Measurements from ENCODE around the gene FAAP20. TPM values are rescaled to one million over a fixed set of nuclear protein-coding genes. Genes with fewer than 3 reads are reported as not detected.
"Not testable (repeated sequence)": the region's sequence is repeated elsewhere in the genome, so short reads cannot be mapped to it uniquely, and the experiment has no call there.

The FAAP20 gene
- polyA plus RNA-seq, 2 of the 4 experiments (the other 2 are of a cell fraction) = 5.1 to 26.0 TPM

DNA sequence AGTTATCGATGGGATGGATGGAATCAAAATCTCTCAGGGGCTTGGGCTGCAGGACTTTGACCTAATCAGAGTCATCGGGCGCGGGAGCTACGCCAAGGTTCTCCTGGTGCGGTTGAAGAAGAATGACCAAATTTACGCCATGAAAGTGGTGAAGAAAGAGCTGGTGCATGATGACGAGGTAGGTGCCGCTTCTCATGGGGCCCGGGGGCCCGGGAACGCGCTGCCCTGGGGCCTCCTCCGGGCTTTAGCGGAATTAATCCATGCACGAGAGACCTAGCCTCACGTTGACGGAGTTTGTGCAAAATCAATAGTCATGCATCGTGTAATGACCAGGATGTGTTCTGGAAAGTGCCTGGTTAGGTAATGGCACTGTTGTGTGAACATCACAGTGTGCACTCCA, 43.8 kb downstream of the FAAP20 start (continued):
- TF ChIP-seq SMC3 (IDR thresholded peaks at IDR 0.05) (no peak), POLR2A (IDR thresholded peaks at IDR 0.05; ENCODE audit: low read length) (no peak), HEYL (CRISPR knock-in tag; IDR thresholded peaks at IDR 0.05) (no peak)

DNA sequence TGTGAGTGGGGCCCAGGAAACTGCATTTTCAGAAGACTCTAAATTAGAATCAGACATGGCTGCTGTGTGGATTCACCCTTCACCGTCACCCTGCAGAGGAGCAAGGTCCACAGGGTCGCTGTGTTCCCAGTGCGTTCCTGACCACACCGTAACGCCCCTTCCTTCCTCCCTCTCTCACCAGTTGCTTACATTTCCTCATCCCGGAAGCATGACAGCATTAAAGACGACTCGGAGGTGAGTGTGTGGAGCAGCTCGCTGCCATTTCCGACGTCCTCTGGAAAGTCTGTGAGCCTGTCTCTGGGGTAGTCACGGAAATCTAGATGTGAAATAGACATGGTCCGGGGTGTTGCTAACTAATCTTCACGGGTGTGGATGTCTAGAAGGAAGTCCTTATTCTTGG, 45.9 kb downstream of the FAAP20 start:
- TF ChIP-seq, protein P1, sequence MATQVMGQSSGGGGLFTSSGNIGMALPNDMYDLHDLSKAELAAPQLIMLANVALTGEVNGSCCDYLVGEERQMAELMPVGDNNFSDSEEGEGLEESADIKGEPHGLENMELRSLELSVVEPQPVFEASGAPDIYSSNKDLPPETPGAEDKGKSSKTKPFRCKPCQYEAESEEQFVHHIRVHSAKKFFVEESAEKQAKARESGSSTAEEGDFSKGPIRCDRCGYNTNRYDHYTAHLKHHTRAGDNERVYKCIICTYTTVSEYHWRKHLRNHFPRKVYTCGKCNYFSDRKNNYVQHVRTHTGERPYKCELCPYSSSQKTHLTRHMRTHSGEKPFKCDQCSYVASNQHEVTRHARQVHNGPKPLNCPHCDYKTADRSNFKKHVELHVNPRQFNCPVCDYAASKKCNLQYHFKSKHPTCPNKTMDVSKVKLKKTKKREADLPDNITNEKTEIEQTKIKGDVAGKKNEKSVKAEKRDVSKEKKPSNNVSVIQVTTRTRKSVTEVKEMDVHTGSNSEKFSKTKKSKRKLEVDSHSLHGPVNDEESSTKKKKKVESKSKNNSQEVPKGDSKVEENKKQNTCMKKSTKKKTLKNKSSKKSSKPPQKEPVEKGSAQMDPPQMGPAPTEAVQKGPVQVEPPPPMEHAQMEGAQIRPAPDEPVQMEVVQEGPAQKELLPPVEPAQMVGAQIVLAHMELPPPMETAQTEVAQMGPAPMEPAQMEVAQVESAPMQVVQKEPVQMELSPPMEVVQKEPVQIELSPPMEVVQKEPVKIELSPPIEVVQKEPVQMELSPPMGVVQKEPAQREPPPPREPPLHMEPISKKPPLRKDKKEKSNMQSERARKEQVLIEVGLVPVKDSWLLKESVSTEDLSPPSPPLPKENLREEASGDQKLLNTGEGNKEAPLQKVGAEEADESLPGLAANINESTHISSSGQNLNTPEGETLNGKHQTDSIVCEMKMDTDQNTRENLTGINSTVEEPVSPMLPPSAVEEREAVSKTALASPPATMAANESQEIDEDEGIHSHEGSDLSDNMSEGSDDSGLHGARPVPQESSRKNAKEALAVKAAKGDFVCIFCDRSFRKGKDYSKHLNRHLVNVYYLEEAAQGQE (IDR thresholded peaks at IDR 0.05) = no peak
- TF ChIP-seq HMGXB4 (CRISPR knock-in tag; IDR thresholded peaks at IDR 0.05; ENCODE audit: borderline replicate concordance) (no peak), ZFP36 (IDR thresholded peaks at IDR 0.05; ENCODE audit: borderline replicate concordance, partially characterized antibody) (no peak), JUN (IDR thresholded peaks at IDR 0.05) (no peak)
- FAIRE-seq = no peak

DNA sequence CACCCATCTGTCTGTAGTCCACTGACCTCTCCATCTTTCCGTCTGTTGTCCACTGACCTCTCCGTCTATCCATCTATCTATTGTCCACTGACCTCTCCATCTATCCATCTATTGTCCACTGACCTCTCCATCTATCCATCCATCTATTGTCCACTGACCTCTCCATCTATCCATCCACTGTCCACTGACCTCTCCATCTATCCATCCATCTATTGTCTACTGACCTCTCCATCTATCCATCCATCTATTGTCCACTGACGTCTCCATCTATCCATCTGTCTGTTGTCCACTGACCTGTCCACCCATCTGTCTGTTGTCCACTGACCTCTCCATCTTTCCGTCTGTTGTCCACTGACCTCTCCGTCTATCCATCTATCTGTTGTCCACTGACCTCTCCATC, 46.7 kb downstream of the FAAP20 start:
- H3K27ac ChIP-seq; DNase-seq (ENCODE audit: low read depth in 1 of 2, low spot score in 1 of 2); POLR2A ChIA-PET; H3K4me3 ChIP-seq; H3K4me2 ChIP-seq; H3K4me1 ChIP-seq; FAIRE-seq; ATAC-seq; H3K9me3 ChIP-seq; CTCF ChIA-PET: not testable (repeated sequence)
- WGBS (ENCODE audit: missing lambda C conversion rate) = 96% methylated on average over 5 of the region's 5 CpGs

More for the DNA sequence above, 45.9 kb downstream of the FAAP20 start:
- DNase-seq (ENCODE audit: low read depth in 1 of 2, low spot score in 1 of 2) = no peak
- no peak overlapping the region for H3K4me2 ChIP-seq
- H3K4me1 ChIP-seq = no peaks in the 10 kb centered on the region
- H3K4me3 ChIP-seq = no peak overlapping the region
- CTCF ChIA-PET = interaction anchor here (0.6 to 4.4 kb wide), 3 partner anchors 9 to 26 kb away, joined by 3 to 21 read pairs (median 3); no protein-coding TSS in a partner anchor
- POLR2A ChIA-PET = no interaction called here
- no peaks in the 10 kb centered on the region for H3K9me3 ChIP-seq
- 89% methylated on average over 14 of the region's 14 CpGs for WGBS (ENCODE audit: missing lambda C conversion rate)
- H3K27ac ChIP-seq = no peak overlapping the region
- no peak for ATAC-seq

- FAIRE-seq (no peak), ATAC-seq (no peak), DNase-seq (ENCODE audit: low read depth in 1 of 2, low spot score in 1 of 2) (no peak)
- CTCF ChIA-PET = no interaction called here
- POLR2A ChIA-PET = no interaction called here
- Histone ChIP-seq H3K4me2 (no peak overlapping the region), H3K9me3 (no peaks in the 10 kb centered on the region), H3K27ac (no peak overlapping the region), H3K4me3 (no peak overlapping the region), H3K4me1 (no peaks in the 10 kb centered on the region)
- WGBS (ENCODE audit: missing lambda C conversion rate) = 92% methylated on average over 11 of the region's 11 CpGs
- no peak for TF ChIP-seq EHMT2 (IDR thresholded peaks at IDR 0.05; ENCODE audit: low read depth)
- no peak for TF ChIP-seq HOXA7 (CRISPR knock-in tag; IDR thresholded peaks at IDR 0.05)
- TF ChIP-seq, protein P1 (IDR thresholded peaks at IDR 0.05) = no peak
- TF ChIP-seq CBX2 (IDR thresholded peaks at IDR 0.05; ENCODE audit: borderline replicate concordance, low read depth) = no peak
- no peak for TF ChIP-seq EP300 (IDR thresholded peaks at IDR 0.05)
- no peak for TF ChIP-seq EHF (CRISPR knock-in tag; IDR thresholded peaks at IDR 0.05)
- TF ChIP-seq ZC3H11A (IDR thresholded peaks at IDR 0.05) = no peak
- TF ChIP-seq FOSB (CRISPR knock-in tag; IDR thresholded peaks at IDR 0.05) = no peak
- no peak for TF ChIP-seq KDM1A (IDR thresholded peaks at IDR 0.05; ENCODE audit: low read depth)
- TF ChIP-seq E2F6 (IDR thresholded peaks at IDR 0.05; ENCODE audit: borderline replicate concordance, low read depth) = no peak
- no peak for TF ChIP-seq MYC (IDR thresholded peaks at IDR 0.05; ENCODE audit: borderline replicate concordance, low read length)
- TF ChIP-seq, protein P2, sequence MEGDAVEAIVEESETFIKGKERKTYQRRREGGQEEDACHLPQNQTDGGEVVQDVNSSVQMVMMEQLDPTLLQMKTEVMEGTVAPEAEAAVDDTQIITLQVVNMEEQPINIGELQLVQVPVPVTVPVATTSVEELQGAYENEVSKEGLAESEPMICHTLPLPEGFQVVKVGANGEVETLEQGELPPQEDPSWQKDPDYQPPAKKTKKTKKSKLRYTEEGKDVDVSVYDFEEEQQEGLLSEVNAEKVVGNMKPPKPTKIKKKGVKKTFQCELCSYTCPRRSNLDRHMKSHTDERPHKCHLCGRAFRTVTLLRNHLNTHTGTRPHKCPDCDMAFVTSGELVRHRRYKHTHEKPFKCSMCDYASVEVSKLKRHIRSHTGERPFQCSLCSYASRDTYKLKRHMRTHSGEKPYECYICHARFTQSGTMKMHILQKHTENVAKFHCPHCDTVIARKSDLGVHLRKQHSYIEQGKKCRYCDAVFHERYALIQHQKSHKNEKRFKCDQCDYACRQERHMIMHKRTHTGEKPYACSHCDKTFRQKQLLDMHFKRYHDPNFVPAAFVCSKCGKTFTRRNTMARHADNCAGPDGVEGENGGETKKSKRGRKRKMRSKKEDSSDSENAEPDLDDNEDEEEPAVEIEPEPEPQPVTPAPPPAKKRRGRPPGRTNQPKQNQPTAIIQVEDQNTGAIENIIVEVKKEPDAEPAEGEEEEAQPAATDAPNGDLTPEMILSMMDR (IDR thresholded peaks at IDR 0.05) = no peak
- TF ChIP-seq, protein P3, sequence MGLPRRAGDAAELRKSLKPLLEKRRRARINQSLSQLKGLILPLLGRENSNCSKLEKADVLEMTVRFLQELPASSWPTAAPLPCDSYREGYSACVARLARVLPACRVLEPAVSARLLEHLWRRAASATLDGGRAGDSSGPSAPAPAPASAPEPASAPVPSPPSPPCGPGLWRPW (IDR thresholded peaks at IDR 0.05) = no peak
Measured at GRCh38 chr1:2146836-2147517, 47.6 kb downstream of the FAAP20 start.
